ENCODE results near the gene ZNF697.

- TF ChIP-seq CTCF (IDR thresholded peaks at IDR 0.05) = no peak
- TF ChIP-seq EP300 (IDR thresholded peaks at IDR 0.05) = no peak
Observed at GRCh38 chr1:119648620-119649004, 546 bp upstream of the ZNF697 start.
